Psoas muscle (tissue), 8 donors: ENCODE measurements around the gene TOMM7. TPM values are rescaled to one million over a fixed set of nuclear protein-coding genes. Genes with fewer than 3 reads are reported as not detected.
A peak's percentile ranks its signal among the peaks of the same experiment; 100 is the strongest.

Experiments
- ATAC-seq, 4 donors: fragments of 200-7000 bp; cut with Tn5 transposase; one replicate each; pipeline ENCODE4 v1.9.1; 2020; ENCODE audit warnings: moderate library complexity in 3 of 4, mild to moderate bottlenecking in 2 of 4
- DNase-seq, 2 donors: peaks; one replicate each; pipeline ENCODE4 v3.0.0-alpha.2; 2020
- H3K27ac ChIP-seq: fragments of 200-600 bp; one replicate; pipeline ENCODE4 v1.8.0; 2022
- H3K27me3 ChIP-seq, 3 donors: fragments of 200-600 bp in 1 of 3; one replicate each; pipeline versions ENCODE4 v1.6.1 to v1.8.0; 2013 to 2022; ENCODE audit warnings: low read length in 2 of 3, mild to moderate bottlenecking in 2 of 3, moderate library complexity in 1 of 3; ENCODE audit not compliant: insufficient read depth in 3 of 3
- H3K36me3 ChIP-seq, 2 donors: fragments of 200-600 bp in 1 of 2; one replicate each; pipeline versions ENCODE4 v1.6.1 to v1.8.0; 2013 to 2022; ENCODE audit warnings: low read depth in 1 of 2, mild to moderate bottlenecking in 1 of 2, moderate library complexity in 1 of 2; ENCODE audit not compliant: insufficient read depth in 1 of 2
- H3K4me1 ChIP-seq: fragments of 200-600 bp; one replicate; pipeline ENCODE4 v1.8.0; 2022
- H3K4me3 ChIP-seq: fragments of 200-600 bp; one replicate; pipeline ENCODE4 v1.8.0; 2022; ENCODE audit warnings: mild to moderate bottlenecking
- H3K9me3 ChIP-seq: fragments of 200-600 bp; one replicate; pipeline ENCODE4 v1.8.0; 2022
- WGBS, 3 donors: extraction: QIAGEN DNeasy Blood & Tissue Kit; methylation state at CpG; one replicate each; pipeline versions ENCODE4 v1.1.6 to v1.1.7; 2013; 5-methylcytosine and 5-hydroxymethylcytosine counted together
- intact Hi-C, 2 donors: fragments of 100-400 bp; cut with DNase I; formaldehyde crosslinking; loops; one replicate each; pipeline versions ENCODE4 v1.11.0 to v1.14.2; 2022
- polyA plus RNA-seq, 3 donors: library from polyadenylated mRNA; stranded (reverse); fragments of 200-250 nt; gene quantifications; one replicate each; pipeline ENCODE4 v1.2.3, GENCODE V29; 2013
- total RNA-seq, 4 donors: library from RNA; stranded (reverse); fragmentation: NEBNext Ultra II Directional in 2 of 4; extraction: Animal tissue kit (Norgen Biotek cat#: 25700) in 2 of 4; gene quantifications; one replicate each; pipeline versions ENCODE4 v1.2.1 to v1.2.4, GENCODE V29; 2021 to 2023
- TF ChIP-seq, protein P1 (sequence below): fragments of 200-600 bp; IDR thresholded peaks from one replicate; pipeline ENCODE4 v1.8.0; 2022; ENCODE audit warnings: antibody characterized with exemption
- donor health status: healthy with polysubstance abuse.
- donor health status: DM: no; HTN: no; CAD: no; lungs with moderate emphysema.
- donor health status: Bipolar disorder and iron deficiency.
- donor health status: healthy.
- donor health status: DM: yes; HTN: yes; CAD: no.
- donor health status: DM: no; HTN: no; CAD: no.
- donor health status: DM: no; HTN: no; CAD: no.
- donor health status: DM: yes; HTN: yes; CAD: no.

Gene TOMM7
- total and polyA plus RNA-seq, 7 donors = 401 to 791 (median 668) TPM

DNA sequence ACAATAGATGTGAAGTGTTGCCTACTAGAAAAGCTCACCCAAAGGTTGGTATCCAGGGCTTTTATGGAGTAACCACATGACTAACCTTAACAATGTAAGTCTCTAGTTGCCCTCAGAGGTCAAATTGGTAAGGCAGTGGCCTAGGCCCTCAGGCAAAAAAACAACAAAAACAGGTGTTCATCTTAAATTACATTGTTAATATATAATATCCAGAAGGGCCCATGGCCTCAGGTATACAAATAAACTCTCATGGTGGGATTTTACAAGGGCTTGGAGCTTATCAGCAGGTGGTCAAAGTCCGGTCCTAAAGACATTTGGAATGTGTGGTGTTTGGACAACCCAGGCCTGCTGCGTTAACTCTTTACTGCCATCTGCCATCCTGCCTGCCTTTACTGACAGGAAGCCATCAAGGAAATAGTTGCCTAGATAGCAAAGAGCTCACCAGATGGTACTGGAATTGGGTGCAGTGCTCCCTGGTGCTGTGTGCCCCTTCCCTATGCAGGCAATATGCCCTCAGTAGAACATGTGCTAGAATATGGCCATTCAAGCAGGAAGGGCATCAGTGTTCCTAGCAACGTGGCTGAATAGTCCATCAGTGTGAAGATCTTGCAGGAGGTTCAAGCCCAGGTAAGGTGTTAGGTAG, 36.2 kb downstream of the TOMM7 start:
- Histone ChIP-seq H3K36me3 (no peaks in the 10 kb centered on the region), H3K4me1 (no peaks in the 10 kb centered on the region), H3K27ac (no peak overlapping the region), H3K4me3 (no peak overlapping the region), H3K27me3 (no peaks in the 10 kb centered on the region), H3K9me3 (no peaks in the 10 kb centered on the region)
- intact Hi-C loops = no loop called here
- no peak for ATAC-seq
- TF ChIP-seq, protein P1, sequence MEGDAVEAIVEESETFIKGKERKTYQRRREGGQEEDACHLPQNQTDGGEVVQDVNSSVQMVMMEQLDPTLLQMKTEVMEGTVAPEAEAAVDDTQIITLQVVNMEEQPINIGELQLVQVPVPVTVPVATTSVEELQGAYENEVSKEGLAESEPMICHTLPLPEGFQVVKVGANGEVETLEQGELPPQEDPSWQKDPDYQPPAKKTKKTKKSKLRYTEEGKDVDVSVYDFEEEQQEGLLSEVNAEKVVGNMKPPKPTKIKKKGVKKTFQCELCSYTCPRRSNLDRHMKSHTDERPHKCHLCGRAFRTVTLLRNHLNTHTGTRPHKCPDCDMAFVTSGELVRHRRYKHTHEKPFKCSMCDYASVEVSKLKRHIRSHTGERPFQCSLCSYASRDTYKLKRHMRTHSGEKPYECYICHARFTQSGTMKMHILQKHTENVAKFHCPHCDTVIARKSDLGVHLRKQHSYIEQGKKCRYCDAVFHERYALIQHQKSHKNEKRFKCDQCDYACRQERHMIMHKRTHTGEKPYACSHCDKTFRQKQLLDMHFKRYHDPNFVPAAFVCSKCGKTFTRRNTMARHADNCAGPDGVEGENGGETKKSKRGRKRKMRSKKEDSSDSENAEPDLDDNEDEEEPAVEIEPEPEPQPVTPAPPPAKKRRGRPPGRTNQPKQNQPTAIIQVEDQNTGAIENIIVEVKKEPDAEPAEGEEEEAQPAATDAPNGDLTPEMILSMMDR = no peak
- WGBS, 3 donors = 48 to 61% (median 52%) methylated on average over 3 of the region's 3 CpGs
- no peak for DNase-seq

DNA sequence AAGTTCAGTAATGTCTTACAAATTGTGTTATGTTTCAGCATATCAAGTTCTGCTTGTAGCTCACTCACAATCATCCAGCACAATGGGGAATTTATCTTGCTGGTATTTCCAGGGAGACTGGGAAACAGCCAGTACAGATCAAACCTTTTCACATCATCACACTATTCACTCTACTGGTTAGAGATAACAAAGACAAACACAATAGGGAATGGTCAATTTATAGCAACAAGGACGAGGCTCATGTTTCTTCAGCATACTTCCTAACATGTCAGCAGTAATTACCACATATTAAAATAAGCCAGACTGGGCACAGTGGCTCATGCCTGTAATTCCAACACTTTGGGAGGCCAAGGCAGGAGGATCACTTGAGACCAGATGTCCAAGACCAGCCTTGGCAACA, 38.3 kb downstream of the TOMM7 start:
- 21 to 50% (median 37%) methylated on average over 1 of the region's 1 CpG for WGBS, 3 donors
- no peaks in the 10 kb centered on the region for H3K36me3 ChIP-seq
- DNase-seq (no peak), ATAC-seq (no peak)
- no peaks in the 10 kb centered on the region for H3K27me3 ChIP-seq
- H3K4me1 ChIP-seq = no peaks in the 10 kb centered on the region
- intact Hi-C loops = no loop called here
- H3K27ac ChIP-seq = no peak overlapping the region
- TF ChIP-seq, protein P1 = no peak
- no peak overlapping the region for H3K4me3 ChIP-seq
- no peaks in the 10 kb centered on the region for H3K9me3 ChIP-seq

DNA sequence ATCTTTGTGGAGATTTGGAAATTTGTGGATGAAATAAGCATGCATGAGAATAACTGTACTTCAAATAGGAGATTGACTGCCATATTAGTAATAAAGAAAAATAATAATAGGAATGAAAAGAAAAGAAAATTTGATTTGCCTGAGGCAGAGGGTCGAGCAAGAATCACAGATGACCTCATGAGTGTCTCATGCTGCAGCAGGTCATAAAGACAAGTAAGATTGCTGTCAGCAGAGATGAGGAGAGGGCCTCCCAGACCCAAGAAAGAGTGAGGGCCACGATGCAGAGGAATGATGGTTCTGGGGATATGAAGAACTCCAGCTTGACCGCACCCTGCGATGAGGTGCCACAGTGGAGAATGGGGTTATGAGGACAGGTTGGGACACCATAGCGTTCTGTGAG, 39.2 kb downstream of the TOMM7 start:
- Histone ChIP-seq H3K9me3 (no peaks in the 10 kb centered on the region), H3K27me3 (no peaks in the 10 kb centered on the region), H3K36me3 (no peaks in the 10 kb centered on the region), H3K4me1 (no peaks in the 10 kb centered on the region), H3K27ac (no peak overlapping the region), H3K4me3 (no peak overlapping the region)
- no peak for ATAC-seq
- TF ChIP-seq, protein P1 = no peak
- DNase-seq = no peak
- intact Hi-C loops = no loop called here
- 91 to 96% (median 93%) methylated on average over 5 of the region's 5 CpGs for WGBS, 3 donors

DNA sequence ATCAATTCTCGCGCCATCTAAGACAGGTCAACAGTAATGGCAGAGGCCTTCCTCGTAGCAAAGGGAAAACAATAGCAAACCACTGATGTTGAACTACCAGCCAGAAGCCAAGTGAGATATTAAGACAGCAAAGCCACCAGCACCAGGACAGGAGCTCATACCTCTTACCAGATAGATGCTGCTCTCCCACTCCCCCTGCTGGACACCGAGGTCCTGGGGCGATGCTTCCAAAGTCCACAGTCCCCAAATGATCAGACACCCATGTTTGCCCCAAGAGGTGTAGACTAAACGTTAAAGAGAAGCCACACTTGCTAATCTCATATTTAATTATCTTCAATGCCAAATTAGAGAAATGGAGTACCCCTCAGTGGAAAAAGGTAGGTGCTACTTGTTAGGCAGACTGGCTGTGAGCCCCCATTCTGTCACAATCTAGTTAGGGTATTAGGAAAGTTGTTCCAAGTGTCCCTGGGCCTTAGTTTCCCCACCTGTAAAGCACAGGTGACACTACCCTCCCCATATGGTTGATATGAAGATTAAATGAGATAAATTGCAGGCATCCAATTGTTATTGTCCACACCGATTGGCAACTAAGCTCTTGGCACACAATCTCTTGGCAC, 39.9 kb downstream of the TOMM7 start:
- ATAC-seq (peak in 3 of 4 donors; percentile 69 to 77 (median 77)), DNase-seq (peak; percentile 61 to 78)
- WGBS, 3 donors = 57 to 66% (median 63%) methylated on average over 7 of the region's 7 CpGs
- Histone ChIP-seq H3K4me1 (no peaks in the 10 kb centered on the region), H3K4me3 (no peak overlapping the region), H3K36me3 (no peaks in the 10 kb centered on the region), H3K9me3 (no peaks in the 10 kb centered on the region), H3K27me3 (no peaks in the 10 kb centered on the region), H3K27ac (no peak overlapping the region)
- TF ChIP-seq, protein P1 = peak; percentile 60
- intact Hi-C loops = no loop called here
